Spleen (tissue), 11 donors: ENCODE data around the gene C6orf163. TPM values are rescaled to one million over a fixed set of nuclear protein-coding genes. Genes with fewer than 3 reads are reported as not detected.
"Not testable (repeated sequence)": the region's sequence is repeated elsewhere in the genome, so short reads cannot be mapped to it uniquely, and the experiment has no call there.

Experiments used
- DNase-seq: peaks from one replicate; pipeline ENCODE4 v3.0.0-alpha.2; 2020
- H3K27ac ChIP-seq, 8 donors: fragments of 200-600 bp; sonication (generic) in 7 of 8; 1 replicate in 4 of 8; 2 replicates in 4 of 8; pipeline versions ENCODE4 v1.5.0 to v1.8.0; 2016 to 2021; ENCODE audit warnings: inconsistent platforms in 4 of 8, mild to moderate bottlenecking in 4 of 8, moderate library complexity in 1 of 8
- H3K27me3 ChIP-seq, 7 donors: fragments of 200-600 bp; sonication (generic) in 6 of 7; replicated peaks in 1 of 7; 1 replicate in 4 of 7; 2 replicates in 3 of 7; pipeline versions ENCODE4 v1.5.0 to v1.8.0; 2016 to 2021; ENCODE audit warnings: inconsistent platforms in 3 of 7, mild to moderate bottlenecking in 1 of 7
- H3K36me3 ChIP-seq, 6 donors: fragments of 200-600 bp; sonication (generic) in 5 of 6; 1 replicate in 4 of 6; 2 replicates in 2 of 6; pipeline versions ENCODE4 v1.5.0 to v1.8.0; 2016 to 2021; ENCODE audit warnings: inconsistent platforms in 2 of 6
- H3K4me1 ChIP-seq, 6 donors: fragments of 200-600 bp; sonication (generic) in 5 of 6; 1 replicate in 3 of 6; 2 replicates in 3 of 6; pipeline versions ENCODE4 v1.5.0 to v1.8.0; 2016 to 2021; ENCODE audit warnings: inconsistent platforms in 3 of 6
- H3K4me3 ChIP-seq, 8 donors: fragments of 200-600 bp; sonication (generic) in 7 of 8; 1 replicate in 4 of 8; 2 replicates in 4 of 8; pipeline versions ENCODE4 v1.5.0 to v1.8.0; 2016 to 2021; ENCODE audit warnings: inconsistent platforms in 4 of 8, mild to moderate bottlenecking in 4 of 8, moderate library complexity in 2 of 8
- H3K9me3 ChIP-seq, 8 donors: fragments of 200-600 bp; sonication (generic) in 7 of 8; 1 replicate in 4 of 8; 2 replicates in 4 of 8; pipeline versions ENCODE4 v1.5.0 to v1.8.0; 2016 to 2021; ENCODE audit warnings: inconsistent platforms in 4 of 8
- POLR2A ChIP-seq, 3 donors: fragments of 450-650 bp; IDR thresholded peaks; one replicate each; pipeline ENCODE4 v1.5.1; 2017; ENCODE audit warnings: antibody characterized with exemption in 3 of 3, mild to moderate bottlenecking in 1 of 3
- POLR2AphosphoS5 ChIP-seq, 3 donors: sonication (generic); formaldehyde crosslinking; IDR thresholded peaks; one replicate each; pipeline ENCODE4 v1.5.1; 2017; ENCODE audit warnings: antibody characterized with exemption in 3 of 3
- WGBS, 5 donors: extraction: QIAGEN DNeasy Blood & Tissue Kit in 3 of 5; methylation state at CpG; one replicate each; pipeline versions ENCODE4 v1.1.5 to v1.1.7; 2013 to 2018; 5-methylcytosine and 5-hydroxymethylcytosine counted together
- intact Hi-C: fragments of 100-400 bp; cut with DNase I; formaldehyde crosslinking; loops from one replicate; pipeline ENCODE4 v1.15.0; 2023; ENCODE audit warnings: low total_unique reads
- polyA plus RNA-seq, 3 donors: library from polyadenylated mRNA; stranded (reverse); fragments of 200-250 nt; gene quantifications; one replicate each; pipeline ENCODE4 v1.2.1, GENCODE V29; 2013
- total RNA-seq, 7 donors: library from RNA; depleted of rRNA in 3 of 7; stranded (reverse); fragments of >200 nt in 3 of 7; fragmentation: NEBNext Ultra II Directional in 4 of 7; extraction: Animal tissue kit (Norgen Biotek cat#: 25700) in 4 of 7; gene quantifications; one replicate each; pipeline versions ENCODE4 v1.1.0 to v1.2.1, GENCODE V29; 2016 to 2021
- TF ChIP-seq, protein P1 (sequence below), 11 experiments: fragments of 200-600 bp in 7 of 11; fragments of 450-650 bp in 4 of 11; sonication (generic) in 4 of 11; IDR thresholded peaks in 8 of 11; conservative IDR thresholded peaks in 3 of 11; 1 replicate in 7 of 11; 2 replicates in 4 of 11; pipeline versions ENCODE4 v1.4.0 to v1.8.0; 2016 to 2021; ENCODE audit warnings: antibody characterized with exemption in 11 of 11, inconsistent platforms in 4 of 11, mild to moderate bottlenecking in 1 of 11
- donor health status: healthy with polysubstance abuse.
- donor health status: DM: no; HTN: no; CAD: no; lungs with moderate emphysema.
- donor health status: DM: no; HTN: no; CAD: no.
- donor health status: Bipolar disorder and iron deficiency.
- donor health status: healthy.
- donor health status: DM: no; HTN: no; CAD: no.
- donor health status: DM: yes; HTN: yes; CAD: no.

The C6orf163 gene
- total and polyA plus RNA-seq, 10 donors: 0.59 to 13.2 (median 5.4) TPM

DNA sequence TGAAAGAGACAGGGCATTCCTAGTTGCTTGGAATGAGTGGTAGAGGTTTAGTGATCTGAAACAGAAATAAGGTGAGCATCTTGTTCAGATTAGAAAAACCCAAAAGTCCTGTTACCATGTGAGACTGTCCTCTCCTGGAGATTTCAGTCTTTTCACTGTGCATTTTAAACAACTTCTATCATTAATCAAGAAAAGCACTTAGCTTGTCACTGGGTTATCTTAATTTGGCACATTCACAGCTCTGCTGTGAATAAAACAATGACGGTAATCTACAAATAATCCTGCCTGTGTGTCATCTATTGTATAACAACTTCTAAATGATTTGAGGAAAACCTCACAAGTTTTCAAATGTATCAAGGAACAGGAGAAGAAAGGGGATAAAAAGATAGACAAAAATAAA lies 31.8 kb upstream of the C6orf163 start:
- TF ChIP-seq POLR2AphosphoS5 (IDR thresholded peaks at IDR 0.05): no peak
- TF ChIP-seq POLR2A (IDR thresholded peaks at IDR 0.05): no peak
- TF ChIP-seq, protein P1, sequence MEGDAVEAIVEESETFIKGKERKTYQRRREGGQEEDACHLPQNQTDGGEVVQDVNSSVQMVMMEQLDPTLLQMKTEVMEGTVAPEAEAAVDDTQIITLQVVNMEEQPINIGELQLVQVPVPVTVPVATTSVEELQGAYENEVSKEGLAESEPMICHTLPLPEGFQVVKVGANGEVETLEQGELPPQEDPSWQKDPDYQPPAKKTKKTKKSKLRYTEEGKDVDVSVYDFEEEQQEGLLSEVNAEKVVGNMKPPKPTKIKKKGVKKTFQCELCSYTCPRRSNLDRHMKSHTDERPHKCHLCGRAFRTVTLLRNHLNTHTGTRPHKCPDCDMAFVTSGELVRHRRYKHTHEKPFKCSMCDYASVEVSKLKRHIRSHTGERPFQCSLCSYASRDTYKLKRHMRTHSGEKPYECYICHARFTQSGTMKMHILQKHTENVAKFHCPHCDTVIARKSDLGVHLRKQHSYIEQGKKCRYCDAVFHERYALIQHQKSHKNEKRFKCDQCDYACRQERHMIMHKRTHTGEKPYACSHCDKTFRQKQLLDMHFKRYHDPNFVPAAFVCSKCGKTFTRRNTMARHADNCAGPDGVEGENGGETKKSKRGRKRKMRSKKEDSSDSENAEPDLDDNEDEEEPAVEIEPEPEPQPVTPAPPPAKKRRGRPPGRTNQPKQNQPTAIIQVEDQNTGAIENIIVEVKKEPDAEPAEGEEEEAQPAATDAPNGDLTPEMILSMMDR (IDR thresholded peaks at IDR 0.05 in 8 of 11, conservative IDR thresholded peaks at IDR 0.05 in 3 of 11): no peak
- intact Hi-C loops: no loop called here
- Histone ChIP-seq H3K27me3 (peaks cover 0 to 15% (median 0%) of the 10 kb centered on the region in 7 donors), H3K27ac (no peak overlapping the region), H3K4me1 (no peaks in the 10 kb centered on the region), H3K9me3 (peaks cover 0 to under 1% (median 0%) of the 10 kb centered on the region in 8 donors), H3K4me3 (no peak overlapping the region), H3K36me3 (no peaks in the 10 kb centered on the region)
- no peak for DNase-seq
- 0 to 76% (median 29%) methylated on average over 1 of the region's 1 CpG for WGBS, 5 donors

DNA sequence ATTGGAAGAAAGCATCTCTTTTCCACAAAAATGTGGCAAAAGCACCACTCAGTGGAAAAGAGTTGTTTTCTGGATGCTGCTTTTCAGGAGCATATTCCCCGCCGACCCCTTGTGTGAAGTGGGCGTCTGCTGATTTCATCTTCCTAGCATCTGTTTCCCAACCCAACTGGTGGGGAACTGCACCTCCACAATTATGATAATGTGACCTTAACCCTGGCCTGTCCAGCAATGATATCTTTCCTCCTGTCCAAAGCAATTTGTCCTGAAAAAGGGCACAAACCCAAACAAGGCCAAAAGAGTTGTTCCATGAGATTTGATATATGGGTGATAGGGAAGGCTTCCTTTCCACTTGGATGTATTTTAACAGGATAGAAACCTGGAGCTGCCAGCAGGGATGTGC lies 29.5 kb upstream of the C6orf163 start:
- Histone ChIP-seq H3K4me1 (no peaks in the 10 kb centered on the region), H3K27ac (no peak overlapping the region), H3K4me3 (no peak overlapping the region), H3K9me3 (no peaks in the 10 kb centered on the region), H3K36me3 (no peaks in the 10 kb centered on the region), H3K27me3 (peaks cover 0 to 15% (median 0%) of the 10 kb centered on the region in 7 donors)
- intact Hi-C loops: no loop called here
- 85 to 98% (median 90%) methylated on average over 3 of the region's 3 CpGs for WGBS, 5 donors
- no peak for TF ChIP-seq POLR2A (IDR thresholded peaks at IDR 0.05)
- TF ChIP-seq, protein P1 (IDR thresholded peaks at IDR 0.05 in 8 of 11, conservative IDR thresholded peaks at IDR 0.05 in 3 of 11): no peak
- no peak for TF ChIP-seq POLR2AphosphoS5 (IDR thresholded peaks at IDR 0.05)
- no peak for DNase-seq

DNA sequence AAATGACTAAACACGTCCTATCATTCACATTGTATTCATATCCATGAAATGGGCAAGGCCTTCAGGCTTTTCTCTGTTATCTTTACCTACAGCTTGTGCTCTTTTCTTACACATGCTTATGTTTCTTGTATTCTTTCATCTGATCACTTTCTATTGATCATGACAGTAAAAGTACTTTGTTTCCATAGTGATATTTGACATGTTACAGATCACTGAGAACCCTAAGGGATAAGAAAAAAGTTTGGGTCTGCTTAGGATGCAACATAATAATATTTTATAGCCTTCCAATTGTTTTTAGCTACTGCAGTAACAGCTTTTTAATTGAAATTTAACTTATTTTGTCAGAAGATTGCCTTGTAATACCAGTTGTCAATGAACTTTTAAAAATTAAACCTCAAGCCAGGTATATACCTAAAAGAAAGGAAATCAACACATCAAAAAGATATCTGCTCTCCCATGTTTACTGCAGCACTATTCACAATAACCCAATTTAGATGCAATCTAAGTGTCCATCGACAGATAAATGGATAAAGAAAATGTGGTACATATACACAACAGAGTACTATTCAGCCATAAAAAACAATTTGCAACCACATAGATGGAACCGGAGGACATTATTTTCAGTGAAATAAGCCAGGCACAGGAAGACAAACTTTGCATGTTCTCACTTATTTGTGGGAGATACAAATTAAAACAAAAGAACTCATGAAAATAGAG lies 25.2 kb upstream of the C6orf163 start:
- H3K36me3 ChIP-seq: no peaks in the 10 kb centered on the region
- no peak for DNase-seq
- intact Hi-C loops: no loop called here
- H3K9me3 ChIP-seq: no peaks in the 10 kb centered on the region
- no peak overlapping the region for H3K27ac ChIP-seq
- TF ChIP-seq POLR2AphosphoS5 (IDR thresholded peaks at IDR 0.05): no peak
- peaks cover 0 to 18% (median 6%) of the 10 kb centered on the region in 6 donors for H3K4me1 ChIP-seq
- H3K4me3 ChIP-seq: no peak overlapping the region
- WGBS, 5 donors: 83 to 93% (median 85%) methylated on average over 3 of the region's 3 CpGs
- H3K27me3 ChIP-seq: peaks cover 0 to 15% (median 0%) of the 10 kb centered on the region in 7 donors

DNA sequence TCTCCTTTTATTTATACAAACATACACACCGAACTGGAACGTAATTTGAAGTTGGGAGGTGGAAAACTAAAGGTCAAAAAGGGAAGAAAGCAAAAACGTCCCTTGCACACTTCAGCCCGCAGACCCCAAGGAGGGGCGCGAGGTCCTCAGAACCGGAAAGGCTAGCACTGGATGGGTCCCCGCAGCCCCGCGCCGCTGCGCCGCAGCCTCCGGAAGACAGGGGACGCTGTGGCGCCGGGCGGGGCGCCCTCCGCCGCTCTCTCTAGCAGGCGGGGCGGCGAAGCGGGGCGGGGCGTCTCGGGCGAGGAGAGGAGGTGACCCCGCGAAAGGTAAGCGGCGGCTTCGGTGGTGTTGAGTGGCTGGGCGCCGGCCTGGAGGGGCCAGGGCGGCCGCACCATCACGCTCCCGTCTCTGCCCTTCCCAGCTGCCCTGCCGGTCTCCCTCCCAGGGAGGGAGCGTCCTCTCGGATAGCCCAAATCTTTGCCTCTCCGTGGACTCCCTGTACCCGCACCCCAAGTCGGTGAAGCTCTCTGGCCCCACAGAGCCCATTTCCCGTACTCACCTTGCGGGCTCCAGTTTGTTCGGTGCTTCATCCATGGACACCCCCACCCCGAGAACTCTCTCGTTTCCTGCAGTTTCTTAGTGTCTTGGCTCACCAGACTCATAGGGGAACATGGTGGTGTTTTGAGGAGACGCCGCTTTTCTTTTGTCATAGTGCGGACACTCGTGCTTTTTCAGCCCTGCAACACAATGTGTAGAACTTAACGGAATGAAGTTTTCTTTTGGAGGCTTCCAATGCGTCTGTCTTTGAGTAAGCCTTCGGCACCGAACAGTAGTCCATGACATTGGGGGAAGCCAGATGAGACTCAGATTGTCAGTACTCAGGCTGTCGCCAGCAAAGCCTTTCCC lies 22.1 kb upstream of the C6orf163 start, which contains the start of gene SMIM8:
Gene SMIM8, plus strand, starts transcription at position 285 of the 909 bp plus-strand sequence. CDS start 14,444 bp downstream, outside the sequence.
- Histone ChIP-seq H3K9me3 (peaks cover 0 to 5% (median 0%) of the 10 kb centered on the region in 8 donors), H3K36me3 (no peaks in the 10 kb centered on the region), H3K27me3 (peaks cover 0 to 1% (median 0%) of the 10 kb centered on the region in 7 donors), H3K27ac (peak within 1 kb of the TSS; percentile 60 to 87 (median 84)), H3K4me3 (peak within 1 kb of the TSS; percentile 60 to 85 (median 74)), H3K4me1 (peaks cover 0 to 18% (median 6%) of the 10 kb centered on the region in 6 donors)
- WGBS, 5 donors: 1 to 2% (median 2%) methylated on average over 39 to 60 of the region's 60 CpGs
- intact Hi-C loops: no loop called here
- peak; percentile 98 for DNase-seq
- TF ChIP-seq POLR2A (IDR thresholded peaks at IDR 0.05) (peak in 1 of 3 donors; percentile 9), POLR2AphosphoS5 (IDR thresholded peaks at IDR 0.05) (peak; percentile 82 to 89 (median 83))
- TF ChIP-seq, protein P1 (IDR thresholded peaks at IDR 0.05 in 8 of 11, conservative IDR thresholded peaks at IDR 0.05 in 3 of 11): peak; percentile 88 to 99 (median 99)

DNA sequence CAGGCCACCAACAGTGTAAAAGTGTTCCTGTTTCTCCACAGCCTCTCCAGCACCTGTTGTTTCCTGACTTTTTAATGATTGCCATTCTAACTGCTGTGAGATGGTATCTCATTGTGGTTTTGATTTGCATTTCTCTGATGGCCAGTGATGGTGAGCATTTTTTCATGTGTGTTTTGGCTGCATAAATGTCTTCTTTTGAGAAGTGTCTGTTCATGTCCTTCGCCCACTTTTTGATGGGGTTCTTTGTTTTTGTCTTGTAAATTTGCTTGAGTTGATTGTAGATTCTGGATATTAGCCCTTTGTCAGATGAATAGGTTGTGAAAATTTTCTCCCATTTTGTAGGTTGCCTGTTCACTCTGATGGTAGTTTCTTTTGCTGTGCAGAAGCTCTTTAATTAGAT lies 20.7 kb upstream of the C6orf163 start:
- intact Hi-C loops, H3K4me3 ChIP-seq, H3K27me3 ChIP-seq, H3K27ac ChIP-seq, H3K9me3 ChIP-seq, H3K36me3 ChIP-seq, DNase-seq: not testable (repeated sequence)
- WGBS, 5 donors: 95 to 100% (median 98%) methylated on average over 1 of the region's 1 CpG
- peaks cover 0 to 18% (median 6%) of the 10 kb centered on the region in 6 donors for H3K4me1 ChIP-seq
